IMR-90 (cell line): ENCODE results near the gene MARK2. TPM values are rescaled to one million over a fixed set of nuclear protein-coding genes. Genes with fewer than 3 reads are reported as not detected.
"Not testable (repeated sequence)": the region's sequence is repeated elsewhere in the genome, so short reads cannot be mapped to it uniquely, and the experiment has no call there.

Source experiments
- ATAC-seq: fragments of 200-7000 bp; cut with Tn5 transposase; 2 replicates; pipeline ENCODE4 v1.9.1; 2020; ENCODE audit warnings: low read depth, mild to moderate bottlenecking, moderate library complexity
- BruUV-seq: library from RNA; stranded (reverse); fragments of 400-500 nt; replicated peaks from 2 replicates; lab custom pipeline; 2021; lab: Mats Ljungman, UMichigan
- CTCF ChIA-PET: fragments of 300-600 bp; formaldehyde crosslinking; extraction: SDS; loops from one replicate; lab custom pipeline; 2021; ENCODE audit warnings: antibody characterized with exemption; lab: Yijun Ruan, JAX
- POLR2A ChIA-PET: fragments of 300-600 bp; sonication (Branson Sonifier 250); formaldehyde crosslinking; loops from one replicate; lab custom pipeline; 2022; ENCODE audit warnings: antibody characterized with exemption; ENCODE audit not compliant: unreplicated experiment; lab: Charles Lee
- DNase-seq: peaks from one replicate; pipeline ENCODE4 v3.0.0; 2013
- H2AFZ ChIP-seq: replicated peaks from 2 replicates; pipeline ENCODE3; 2013; ENCODE audit warnings: low read length, mild to moderate bottlenecking; ENCODE audit not compliant: poor library complexity
- H2AK5ac ChIP-seq: 2 replicates; pipeline ENCODE4 v1.6.1; 2013; ENCODE audit warnings: low read depth, low read length, inconsistent platforms
- H2AK9ac ChIP-seq: replicated peaks from 2 replicates; pipeline ENCODE3; 2013; ENCODE audit warnings: mild to moderate bottlenecking, low read depth, low read length, moderate library complexity; ENCODE audit not compliant: poor library complexity
- H2BK120ac ChIP-seq: 2 replicates; pipeline ENCODE4 v1.6.1; 2013; ENCODE audit warnings: low read depth, low read length, inconsistent platforms
- H2BK15ac ChIP-seq: 3 replicates; pipeline ENCODE4 v1.6.1; 2013; ENCODE audit warnings: low read depth, low read length, inconsistent platforms
- H2BK20ac ChIP-seq: 2 replicates; pipeline ENCODE4 v1.6.1; 2013; ENCODE audit warnings: low read depth, mild to moderate bottlenecking, inconsistent platforms, low read length, moderate library complexity
- H2BK5ac ChIP-seq: 2 replicates; pipeline ENCODE4 v1.6.1; 2013; ENCODE audit warnings: mild to moderate bottlenecking, low read depth, low read length, inconsistent platforms; ENCODE audit not compliant: poor library complexity, severe bottlenecking
- H3K14ac ChIP-seq: replicated peaks from 2 replicates; pipeline ENCODE4 v1.6.1; 2013; ENCODE audit warnings: low read depth, low read length, inconsistent platforms
- H3K18ac ChIP-seq: 2 replicates; pipeline ENCODE4 v1.6.1; 2013; ENCODE audit warnings: low read depth, low read length, control low read depth
- H3K23ac ChIP-seq: 2 replicates; pipeline ENCODE4 v1.6.1; 2013; ENCODE audit warnings: low read depth, low read length, inconsistent platforms
- H3K27ac ChIP-seq: 2 replicates; pipeline ENCODE4 v1.5.1; 2013; ENCODE audit warnings: mild to moderate bottlenecking, control low read depth, low read length; ENCODE audit not compliant: insufficient read depth
- H3K27me3 ChIP-seq: 2 replicates; pipeline ENCODE4 v1.6.1; 2013; ENCODE audit warnings: low read length; ENCODE audit not compliant: control insufficient read depth, insufficient read depth
- H3K36me3 ChIP-seq: 2 replicates; pipeline ENCODE4 v1.6.1; 2013; ENCODE audit warnings: low read length, mixed read lengths; ENCODE audit not compliant: control insufficient read depth, insufficient read depth
- H3K4ac ChIP-seq: 2 replicates; pipeline ENCODE4 v1.6.1; 2013; ENCODE audit warnings: low read depth, low read length, inconsistent platforms
- H3K4me1 ChIP-seq: 2 replicates; pipeline ENCODE4 v1.6.1; 2013; ENCODE audit warnings: low read length, mixed read lengths; ENCODE audit not compliant: control insufficient read depth, insufficient read depth
- H3K4me2 ChIP-seq: 2 replicates; pipeline ENCODE4 v1.6.1; 2013; ENCODE audit warnings: low read depth, mild to moderate bottlenecking, control low read depth, low read length, moderate library complexity
- H3K4me3 ChIP-seq: 2 replicates; pipeline ENCODE4 v1.5.1; 2013; ENCODE audit warnings: low read depth, mild to moderate bottlenecking, control low read depth, low read length, moderate library complexity; ENCODE audit not compliant: insufficient read depth
- H3K56ac ChIP-seq: 2 replicates; pipeline ENCODE4 v1.6.1; 2013; ENCODE audit warnings: low read length, inconsistent platforms; ENCODE audit not compliant: insufficient read depth; ENCODE audit errors: extremely low read depth
- H3K79me1 ChIP-seq, 2 experiments: 2 replicates each; pipeline ENCODE4 v1.6.1; 2013; ENCODE audit warnings: low read length in 2 of 2, inconsistent platforms in 1 of 2, low read depth in 1 of 2
- H3K9ac ChIP-seq: 2 replicates; pipeline ENCODE4 v1.6.1; 2013; ENCODE audit warnings: low read depth, low read length, control low read depth
- H3K9me1 ChIP-seq: 2 replicates; pipeline ENCODE4 v1.6.1; 2013; ENCODE audit warnings: low read length, inconsistent platforms; ENCODE audit not compliant: insufficient read depth
- H3K9me3 ChIP-seq: 2 replicates; pipeline ENCODE4 v1.6.1; 2013; ENCODE audit warnings: low read length; ENCODE audit not compliant: control insufficient read depth, insufficient read depth
- H4K20me1 ChIP-seq: 2 replicates; pipeline ENCODE4 v1.6.1; 2013; ENCODE audit warnings: low read length, inconsistent platforms; ENCODE audit not compliant: insufficient read depth
- H4K5ac ChIP-seq: 2 replicates; pipeline ENCODE4 v1.6.1; 2013; ENCODE audit warnings: mild to moderate bottlenecking, low read depth, low read length, control low read depth
- H4K8ac ChIP-seq, 2 experiments: 2 replicates each; pipeline ENCODE4 v1.6.1; 2013; ENCODE audit warnings: low read depth in 2 of 2, low read length in 2 of 2, control low read depth in 1 of 2, inconsistent platforms in 1 of 2
- H4K91ac ChIP-seq: 2 replicates; pipeline ENCODE4 v1.6.1; 2013; ENCODE audit warnings: low read depth, low read length, inconsistent platforms; ENCODE audit not compliant: insufficient read depth
- WGBS, 2 experiments: methylation state at CpG; one replicate each; pipeline versions ENCODE4 v1.1.5 to v1.1.7; 2013; ENCODE audit warnings: missing lambda C conversion rate in 2 of 2; ENCODE audit not compliant: insufficient read length in 1 of 2; ENCODE audit errors: extremely low coverage in 2 of 2; 5-methylcytosine and 5-hydroxymethylcytosine counted together
- dilution Hi-C: fragments of 300-500 bp; cut with HindIII; formaldehyde crosslinking; loops from one replicate; pipeline ENCODE4 v1.14.3; 2018; ENCODE audit warnings: low sequenced_read_pairs; ENCODE audit not compliant: unreplicated experiment
- in situ Hi-C: fragments of 300-500 bp; cut with MboI; formaldehyde crosslinking; loops from 3 replicates; pipeline ENCODE4 v1.14.3; 2019; ENCODE audit warnings: low sequenced_read_pairs, inconsistent platforms, mixed read lengths
- intact Hi-C: fragments of 100-400 bp; cut with micrococcal nuclease; formaldehyde crosslinking; loops from 2 replicates; pipeline ENCODE4 v1.10.0; 2022
- polyA plus RNA-seq, 3 experiments: library from polyadenylated mRNA; depleted of rRNA; stranded (reverse); fragments of >200 nt; gene quantifications; 2 replicates each; pipeline ENCODE4 v1.2.3, GENCODE V29; 2012; ENCODE audit warnings: low replicate concordance in 1 of 3
- total RNA-seq: library from RNA; depleted of rRNA; stranded (reverse); fragments of >200 nt; gene quantifications from 2 replicates; pipeline ENCODE4 v1.2.3, GENCODE V29; 2012

The MARK2 gene
- total and polyA plus RNA-seq, 2 of the 4 experiments (the other 2 are of a cell fraction): 6.6 to 17.3 TPM

- H3K14ac ChIP-seq, H3K56ac ChIP-seq, H2BK20ac ChIP-seq, H2AK9ac ChIP-seq, DNase-seq, H4K91ac ChIP-seq, H2BK120ac ChIP-seq, ATAC-seq, BruUV-seq, H3K27ac ChIP-seq, H3K4ac ChIP-seq, H2AK5ac ChIP-seq, H3K4me3 ChIP-seq, H3K9ac ChIP-seq, H3K18ac ChIP-seq, H3K4me2 ChIP-seq, intact Hi-C loops, H2AFZ ChIP-seq, H3K9me1 ChIP-seq, in situ Hi-C loops, H2BK15ac ChIP-seq, dilution Hi-C loops, H3K9me3 ChIP-seq, H2BK5ac ChIP-seq, H3K4me1 ChIP-seq, H4K8ac ChIP-seq, H3K27me3 ChIP-seq, H3K36me3 ChIP-seq, POLR2A ChIA-PET, H3K23ac ChIP-seq, H4K5ac ChIP-seq: not testable (repeated sequence)
- no CpG with 5 or more reads among the region's 6 CpGs for WGBS, 2 experiments
- CTCF ChIA-PET: interaction anchor here (0.6 kb wide), 1 partner anchor 131 kb away, joined by 3 read pairs; no protein-coding TSS in a partner anchor
- Histone ChIP-seq H4K20me1 (peaks cover 57% of the 10 kb centered on the region), H3K79me1 (peaks cover 45 to 74% of the 10 kb centered on the region in 2 experiments)
These were observed 24.7 kb downstream of the MARK2 start for GRCh38 chr11:63863620-63864019.
